GM21737 (cell line): Measurements from ENCODE around the gene MISP3.
A peak's percentile ranks its signal among the peaks of the same experiment; 100 is the strongest.

Experiments
- ATAC-seq: cut with Tn5 transposase; IDR thresholded peaks from one replicate; pipeline ENCODE4 v1.9.1; 2021; ENCODE audit warnings: mild to moderate bottlenecking, moderate library complexity; ENCODE audit not compliant: unreplicated experiment

The MISP3 gene

GRCh38 chr19:14053032-14053431 lies 19.6 kb upstream of the MISP3 start:
- no peak for ATAC-seq

GRCh38 chr19:14053500-14053899 lies 19.1 kb upstream of the MISP3 start:
- no peak for ATAC-seq

- no peak for ATAC-seq
Measured at GRCh38 chr19:14054099-14054498, 18.5 kb upstream of the MISP3 start.

- no peak for ATAC-seq
Measured at GRCh38 chr19:14054721-14055120, 17.9 kb upstream of the MISP3 start.

GRCh38 chr19:14055396-14055795 lies 17.2 kb upstream of the MISP3 start:
- ATAC-seq = no peak

GRCh38 chr19:14056069-14056666 lies 16.4 kb upstream of the MISP3 start:
- no peak for ATAC-seq

- no peak for ATAC-seq
Measured at GRCh38 chr19:14056741-14057356, 15.7 kb upstream of the MISP3 start.

GRCh38 chr19:14058182-14059092 lies 14.1 kb upstream of the MISP3 start:
- no peak for ATAC-seq

- no peak for ATAC-seq
Measured at GRCh38 chr19:14059093-14059480, 13.5 kb upstream of the MISP3 start.

GRCh38 chr19:14059652-14060155 lies 12.9 kb upstream of the MISP3 start:
- no peak for ATAC-seq

GRCh38 chr19:14061081-14061749 lies 11.4 kb upstream of the MISP3 start:
- ATAC-seq = no peak

- no peak for ATAC-seq
Measured at GRCh38 chr19:14061751-14062557, 10.6 kb upstream of the MISP3 start, which contains the start of gene PALM3. Gene PALM3 (minus strand): TSS chr19:14062076. CDS start chr19:14061980, 96 bp downstream.

- ATAC-seq = no peak
Measured at GRCh38 chr19:14062558-14062855, 10.1 kb upstream of the MISP3 start.

GRCh38 chr19:14063105-14063504 lies 9.5 kb upstream of the MISP3 start:
- no peak for ATAC-seq

GRCh38 chr19:14066134-14066533 lies 6.5 kb upstream of the MISP3 start:
- ATAC-seq = no peak

- no peak for ATAC-seq
Measured at GRCh38 chr19:14070268-14071050, 2.1 kb upstream of the MISP3 start.

- ATAC-seq = peak; percentile 54
Measured at GRCh38 chr19:14073261-14073924, 807 bp downstream of the MISP3 start.

- no peak for ATAC-seq
Measured at GRCh38 chr19:14073925-14074838, 1.6 kb downstream of the MISP3 start.
